ENCODE results near the gene FER.
"Not testable (repeated sequence)": the region's sequence is repeated elsewhere in the genome, so short reads cannot be mapped to it uniquely, and the experiment has no call there.

Gene FER

GRCh38 chr5:108899244-108899643, 151.5 kb downstream of the FER start:
- DNase-seq, result not testable (repeated sequence)

DNA sequence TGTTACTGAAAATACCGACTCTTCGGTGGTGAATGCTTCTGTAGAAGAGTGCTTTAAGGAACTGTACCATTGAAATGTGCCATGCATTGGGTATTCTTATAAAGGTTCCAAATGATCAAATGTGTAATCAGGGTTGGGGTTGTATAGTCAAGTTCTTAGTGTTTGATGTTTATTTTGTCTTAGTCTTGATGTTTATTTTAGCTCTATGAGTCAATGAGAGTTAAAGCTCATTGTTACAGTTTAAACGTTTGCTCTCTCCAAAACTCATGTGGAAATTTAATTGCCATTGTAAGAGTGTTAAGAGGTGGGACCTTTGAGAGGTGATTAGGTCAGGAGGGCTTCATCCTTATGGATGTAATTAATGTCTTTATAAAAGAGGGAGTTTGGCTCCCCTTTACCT, 153.0 kb downstream of the FER start:
- no peak for DNase-seq

DNA sequence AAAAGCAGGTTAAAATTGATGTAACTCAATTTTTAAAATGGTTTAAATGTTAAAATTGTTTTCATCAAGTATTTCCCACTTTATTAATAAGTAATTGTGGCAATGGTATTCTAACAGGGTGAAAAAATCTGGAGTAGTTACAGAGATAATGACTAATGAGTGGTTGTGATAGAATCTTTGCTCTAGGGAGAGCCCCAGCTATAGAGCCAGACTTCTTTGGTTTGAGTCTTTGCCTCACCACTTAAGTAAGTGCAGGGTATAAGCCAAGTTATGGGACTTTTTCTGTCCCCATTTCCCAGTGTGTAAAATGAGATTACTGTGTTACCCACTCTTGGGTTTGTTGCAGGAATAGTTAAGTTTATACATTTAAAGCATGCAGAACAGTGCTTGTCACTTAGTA, 158.1 kb downstream of the FER start:
- no peak for DNase-seq

DNA sequence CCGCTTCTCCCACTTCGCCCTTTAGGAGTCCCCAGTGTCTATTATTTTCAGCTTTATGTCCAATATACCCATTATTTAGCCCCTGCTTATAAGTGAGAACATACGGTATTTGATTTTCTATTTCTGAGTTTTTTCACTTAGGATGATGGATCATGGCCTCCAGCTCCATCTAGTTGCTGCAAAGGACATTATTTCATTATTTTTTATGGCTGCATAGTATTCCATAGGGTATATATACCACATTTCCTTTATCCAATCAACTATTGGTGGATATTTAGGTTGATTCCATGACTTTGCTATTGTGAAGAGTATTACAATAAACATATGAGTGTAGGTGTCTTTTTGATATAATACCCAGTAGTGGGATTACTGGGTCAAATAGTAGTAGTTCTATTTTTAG, 162.9 kb downstream of the FER start:
- DNase-seq, result no peak

- no peak for DNase-seq
Observed at GRCh38 chr5:108911055-108911454, 163.4 kb downstream of the FER start.

- no peak for DNase-seq
Observed at GRCh38 chr5:108917596-108917995, 169.9 kb downstream of the FER start.

- DNase-seq, result no peak
Observed at GRCh38 chr5:108919591-108920326, 172.1 kb downstream of the FER start.

DNA sequence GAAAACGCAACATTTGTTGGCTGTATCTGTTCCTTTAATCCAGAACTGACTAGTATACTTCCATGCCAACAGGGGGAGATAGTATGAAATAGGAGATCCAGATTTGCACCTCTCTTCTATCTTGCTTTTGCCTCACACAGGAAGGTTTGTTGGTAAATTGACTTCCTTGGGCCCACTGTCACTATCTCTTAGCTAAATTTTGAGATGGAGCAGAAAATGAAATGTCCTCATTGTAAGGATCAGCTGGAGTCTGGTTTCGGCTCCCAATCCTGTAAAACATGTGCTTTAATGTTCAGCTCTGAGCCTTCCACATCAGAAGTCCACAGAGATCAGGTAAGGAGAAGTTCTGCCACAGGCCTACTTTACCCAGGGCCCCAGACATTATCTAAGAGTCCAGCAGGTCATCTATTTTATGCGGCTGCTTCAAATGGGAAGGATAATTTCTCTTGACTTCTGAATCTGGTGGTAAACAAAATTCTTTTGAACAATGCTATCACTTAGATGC, 176.8 kb downstream of the FER start:
- no peak for DNase-seq

DNA sequence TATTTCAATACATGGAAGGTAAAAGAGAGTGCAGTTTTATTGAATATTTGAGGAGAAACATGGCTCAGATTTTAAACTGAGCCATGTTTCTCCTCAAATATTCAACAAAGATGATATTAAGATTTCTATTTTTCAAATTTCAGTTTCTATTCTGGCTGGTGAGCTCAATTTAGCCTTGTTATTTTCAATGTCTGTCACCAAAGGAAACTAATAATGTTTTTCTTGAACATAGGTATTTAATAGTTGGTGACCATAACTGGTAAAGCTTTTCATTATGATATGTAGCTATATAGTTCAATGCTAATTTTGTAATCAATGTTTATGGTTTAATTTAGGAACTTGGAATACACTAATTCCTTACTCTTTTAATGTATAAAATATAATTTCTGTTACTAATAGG, 177.4 kb downstream of the FER start:
- DNase-seq, result no peak

GRCh38 chr5:108930107-108930506, 182.4 kb downstream of the FER start:
- no peak for DNase-seq

- no peak for DNase-seq
Observed at GRCh38 chr5:108935611-108936010, 187.9 kb downstream of the FER start.

DNA sequence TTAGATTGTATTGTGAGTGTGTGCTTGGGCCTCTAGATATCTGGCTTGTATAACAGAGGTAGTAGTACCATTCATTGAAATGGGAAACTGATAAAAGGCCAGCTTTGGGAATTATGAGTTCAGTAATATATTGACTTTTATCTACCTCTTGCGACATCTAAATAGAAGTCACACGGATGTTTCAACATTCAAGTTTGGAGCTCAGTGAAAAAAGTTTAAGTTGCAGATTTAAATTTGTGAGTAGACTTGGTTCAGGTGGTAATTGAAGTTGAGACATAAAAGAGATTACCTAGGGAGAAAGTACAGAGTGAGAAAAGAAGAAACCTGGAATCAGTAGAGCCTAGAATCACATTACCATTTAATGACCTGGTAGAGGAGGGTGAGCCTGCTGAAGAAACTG, 189.5 kb downstream of the FER start:
- DNase-seq, result no peak

DNA sequence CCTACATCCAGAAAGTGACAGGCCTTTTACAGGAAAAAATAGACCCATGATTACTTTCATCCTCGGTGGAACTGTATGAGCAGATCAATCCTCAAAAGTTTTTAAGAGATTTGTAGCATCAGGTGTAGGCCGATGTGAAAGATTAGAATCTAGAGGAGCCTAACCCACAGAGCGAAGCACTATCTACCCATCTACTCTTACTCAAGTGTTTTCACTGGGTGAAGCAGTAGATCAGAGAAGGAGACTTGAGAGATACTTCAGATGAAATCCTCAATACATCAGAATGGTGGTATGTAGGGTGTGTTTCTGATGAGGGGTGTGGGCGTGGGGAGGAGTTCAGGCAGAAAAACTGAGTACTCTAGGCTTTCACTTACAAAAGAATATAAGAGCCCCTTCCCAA, 192.8 kb downstream of the FER start:
- no peak for DNase-seq

GRCh38 chr5:108941746-108942145, 194.0 kb downstream of the FER start:
- no peak for DNase-seq

- no peak for DNase-seq
Observed at GRCh38 chr5:108942701-108943100, 195.0 kb downstream of the FER start.

DNA sequence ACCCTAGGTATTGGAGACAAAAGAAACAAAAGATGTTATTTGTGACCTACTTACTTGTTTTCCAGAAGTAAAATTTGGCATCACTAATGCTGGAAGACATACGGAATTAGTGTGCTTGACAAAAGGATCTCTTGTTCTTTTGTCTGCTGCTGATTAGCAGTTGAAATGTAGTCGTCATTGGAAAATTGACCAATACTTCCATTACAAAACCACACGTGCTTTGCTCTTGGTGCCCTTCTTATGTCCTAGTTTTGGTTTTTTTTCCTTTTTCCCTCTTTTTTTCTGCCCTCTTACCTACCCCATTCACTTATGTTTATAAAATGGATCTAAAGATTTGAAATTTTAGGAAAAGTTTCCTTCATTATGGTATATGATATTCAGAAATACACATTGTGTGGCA, 197.4 kb downstream of the FER start:
- no peak for DNase-seq

DNA sequence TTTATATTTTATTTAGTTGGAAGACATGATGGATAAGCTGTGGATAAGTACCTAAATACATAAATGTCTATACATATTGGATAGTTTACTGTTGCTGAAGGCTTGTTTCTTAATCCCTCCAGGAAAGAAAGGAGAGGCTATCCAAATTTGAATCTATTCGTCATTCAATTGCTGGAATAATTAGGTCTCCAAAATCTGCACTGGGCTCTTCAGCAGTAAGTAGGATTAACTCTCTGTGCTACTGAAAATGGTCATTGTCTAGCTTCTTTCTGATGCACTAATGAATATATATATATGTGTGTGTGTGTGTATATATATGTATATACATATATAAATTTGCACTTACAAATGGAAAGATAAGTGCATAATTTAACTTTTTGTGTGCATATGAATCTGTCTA, 198.3 kb downstream of the FER start:
- no peak for DNase-seq

DNA sequence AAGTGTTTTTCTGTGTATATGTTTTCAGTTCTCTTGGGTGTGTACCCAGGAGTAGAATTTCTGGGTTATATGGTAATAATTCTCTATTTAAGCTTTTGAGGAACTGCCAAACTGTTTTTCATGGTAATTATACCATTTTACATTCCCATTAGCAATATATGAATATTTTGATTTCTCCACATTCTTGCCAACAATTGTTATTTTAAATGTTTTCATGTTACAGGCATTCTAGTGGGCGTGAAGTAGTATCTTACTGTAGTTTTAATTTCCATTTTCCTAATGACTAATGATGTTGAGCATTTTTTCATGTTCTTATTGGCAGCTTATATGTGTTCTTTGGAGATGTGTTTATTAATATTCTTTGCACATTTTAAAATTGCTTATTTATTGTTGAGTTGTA, 199.5 kb downstream of the FER start:
- no peak for DNase-seq

- no peak for DNase-seq
Observed at GRCh38 chr5:108950276-108950675, 202.6 kb downstream of the FER start.

DNA sequence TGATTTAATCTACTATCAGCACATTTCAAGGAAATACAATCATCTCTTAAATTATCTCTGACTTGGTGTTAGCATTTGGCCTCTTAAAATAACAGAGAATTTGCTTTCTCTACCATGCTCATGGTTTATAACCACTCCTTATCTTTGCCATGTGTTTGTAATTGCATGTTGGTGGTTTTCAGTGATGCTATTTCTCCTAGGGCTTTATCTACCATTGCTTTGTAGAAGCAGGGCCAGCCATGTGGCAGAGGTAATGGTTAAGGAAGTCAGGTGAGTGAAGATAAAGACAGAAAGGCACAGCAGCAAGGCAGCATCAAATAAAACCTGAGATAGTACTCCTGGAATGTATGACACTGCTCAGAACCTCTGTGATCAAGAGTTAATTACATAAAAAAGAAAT, 206.2 kb downstream of the FER start:
- DNase-seq, result no peak

DNA sequence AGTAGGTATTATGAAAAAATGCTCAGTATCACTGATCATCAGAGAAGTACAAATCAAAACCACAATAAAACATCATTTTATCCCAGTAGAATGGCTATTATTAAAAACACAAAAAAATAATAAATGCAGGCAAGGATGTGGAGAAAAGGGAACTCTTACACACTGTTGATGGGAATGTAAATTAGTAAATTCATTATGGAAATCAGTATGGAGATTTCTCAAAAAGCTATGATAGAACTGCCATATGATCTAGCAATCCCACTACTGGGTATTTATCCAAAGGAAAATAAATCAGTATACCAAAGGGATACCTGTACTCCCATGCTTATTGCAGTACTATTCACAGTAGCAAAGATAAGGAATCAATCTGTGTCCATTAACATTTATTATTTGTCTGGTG, 209.6 kb downstream of the FER start:
- DNase-seq, result no peak

GRCh38 chr5:108966910-108967309, 219.2 kb downstream of the FER start:
- DNase-seq, result no peak

DNA sequence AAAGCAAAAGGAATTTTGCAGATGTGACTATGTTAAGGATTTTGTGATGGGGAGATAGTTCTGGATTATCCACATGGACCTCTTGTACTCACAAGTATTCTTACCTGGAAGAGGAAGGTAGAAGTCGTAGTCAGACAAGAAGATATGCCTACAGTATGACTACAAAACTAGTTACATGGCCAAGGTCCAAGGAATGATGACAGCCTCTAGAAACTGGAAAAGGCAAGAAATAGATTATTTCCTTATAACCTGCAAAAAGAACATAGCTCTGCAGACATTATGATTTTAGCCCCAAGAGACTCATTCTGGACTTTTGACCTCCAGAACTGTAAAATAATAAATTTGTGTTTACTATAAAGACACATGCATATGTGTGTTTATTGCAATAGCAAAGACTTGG, 226.9 kb downstream of the FER start:
- no peak for DNase-seq

GRCh38 chr5:108975697-108976096, 228.0 kb downstream of the FER start:
- DNase-seq, result no peak

DNA sequence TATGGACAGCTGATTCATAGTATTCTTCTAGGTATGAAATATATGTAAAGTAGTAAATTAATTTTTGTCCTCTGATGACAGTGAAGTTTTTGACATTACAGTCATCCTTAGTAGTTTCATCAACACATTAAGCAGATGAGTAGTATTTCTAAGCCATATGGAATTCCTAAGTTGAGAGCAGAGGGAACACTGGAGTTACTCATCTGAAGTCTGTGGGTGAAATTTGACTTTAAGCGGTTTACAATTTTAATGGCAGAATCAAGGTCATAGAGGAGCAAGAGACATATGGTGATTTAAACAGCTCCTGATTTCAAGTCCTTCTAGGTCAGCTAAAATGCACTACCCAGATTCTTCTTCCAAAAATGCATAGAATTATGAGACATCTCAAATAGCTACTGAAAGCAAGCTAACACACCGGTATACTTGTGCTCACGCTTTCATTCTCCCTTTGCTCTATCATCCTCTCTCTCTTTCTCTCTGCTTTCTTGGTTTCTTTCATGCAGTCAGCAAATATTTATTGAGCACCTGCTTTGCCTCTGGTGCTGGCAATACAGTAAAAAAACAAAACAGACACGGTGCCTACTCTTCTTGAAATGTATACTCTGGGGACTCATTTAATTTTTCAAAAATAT, 235.9 kb downstream of the FER start:
- no peak for DNase-seq

Measured in suppressor macrophage treated with lipopolysaccharide for 1 hour (primary cell).